ENCODE data around the gene RNH1.

GRCh38 chr11:459511-460220, 47.4 kb downstream of the RNH1 start:
- TF ChIP-seq WRNIP1 (IDR thresholded peaks at IDR 0.05; ENCODE audit: borderline replicate concordance, low read depth, low read length): no peak
- TF ChIP-seq RBBP5 (conservative IDR thresholded peaks at IDR 0.05): no peak
